SH-SY5Y (cell line): Measurements from ENCODE around the gene CRPPA.

ENCODE experiments used
- GATA2 ChIP-seq: IDR thresholded peaks from 2 replicates; pipeline ENCODE4 v1.6.1; 2011; ENCODE audit warnings: mild to moderate bottlenecking, low read depth, low read length
- GATA3 ChIP-seq: IDR thresholded peaks from 2 replicates; pipeline ENCODE4 v1.6.1; 2011; ENCODE audit warnings: low read depth, mild to moderate bottlenecking, low read length, moderate library complexity

GRCh38 chr7:16409777-16410176, 11.6 kb downstream of the CRPPA start:
- TF ChIP-seq GATA2, result no peak
- no peak for TF ChIP-seq GATA3
